ENCODE measurements around the gene B4GALT2.

Gene B4GALT2

DNA sequence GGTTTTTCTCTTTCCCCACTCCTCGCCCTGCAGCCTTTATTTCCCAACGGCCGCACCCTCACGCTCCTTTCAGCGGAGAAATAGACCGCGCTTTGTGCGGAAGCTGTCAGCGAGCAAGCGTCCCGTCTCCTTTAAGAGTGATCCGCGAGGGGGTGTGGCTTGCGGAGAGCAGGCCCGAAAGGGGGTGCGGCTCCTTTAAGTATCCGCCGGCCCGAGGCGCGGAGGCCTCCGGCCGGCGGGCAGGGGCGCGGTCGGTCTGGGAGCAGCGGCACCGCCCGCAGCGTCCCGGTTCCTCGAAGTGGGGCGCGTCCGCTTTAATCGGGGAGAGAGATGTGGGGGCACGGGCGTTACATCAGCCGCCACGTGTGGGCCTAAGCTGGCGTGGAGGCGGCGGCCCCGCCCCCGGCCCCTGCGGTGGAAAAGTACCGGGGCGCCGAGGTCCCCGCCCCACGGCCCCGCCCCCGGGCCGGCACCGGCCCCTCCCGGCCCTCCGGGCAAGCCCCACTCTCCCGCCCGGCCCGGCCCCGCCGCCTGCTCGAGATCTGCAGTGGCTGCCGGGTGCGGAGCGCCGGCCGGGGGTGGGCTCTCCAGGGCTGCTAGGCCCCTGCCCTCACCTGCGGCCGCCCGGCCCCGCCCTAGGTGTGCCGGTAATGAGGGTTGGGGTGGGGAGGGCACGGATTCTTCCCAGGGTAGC, 51.0 kb downstream of the B4GALT2 start:
- peak; percentile 80 to 89 for DNase-seq (ENCODE audit: low read depth in 2 of 2)

- peak; percentile 25 to 28 for DNase-seq (ENCODE audit: low read depth in 2 of 2)
Observed at GRCh38 chr1:44030605-44031251, 51.7 kb downstream of the B4GALT2 start.

- peak; percentile 30 for DNase-seq (ENCODE audit: low read depth in 2 of 2)
Observed at GRCh38 chr1:44031252-44032169, 52.5 kb downstream of the B4GALT2 start, which contains the start of gene SLC6A9. Gene SLC6A9, minus strand, starts transcription at chr1:44031462. Its CDS starts 7,185 bp downstream, at chr1:44024277.

GRCh38 chr1:44032170-44032790, 53.3 kb downstream of the B4GALT2 start:
- DNase-seq (ENCODE audit: low read depth in 2 of 2), result no peak

- no peak for DNase-seq (ENCODE audit: low read depth in 2 of 2)
Observed at GRCh38 chr1:44033041-44033575, 54.1 kb downstream of the B4GALT2 start.

- no peak for DNase-seq (ENCODE audit: low read depth in 2 of 2)
Observed at GRCh38 chr1:44033756-44034155, 54.7 kb downstream of the B4GALT2 start.

GRCh38 chr1:44034423-44034822, 55.4 kb downstream of the B4GALT2 start:
- no peak for DNase-seq (ENCODE audit: low read depth in 2 of 2)

DNA sequence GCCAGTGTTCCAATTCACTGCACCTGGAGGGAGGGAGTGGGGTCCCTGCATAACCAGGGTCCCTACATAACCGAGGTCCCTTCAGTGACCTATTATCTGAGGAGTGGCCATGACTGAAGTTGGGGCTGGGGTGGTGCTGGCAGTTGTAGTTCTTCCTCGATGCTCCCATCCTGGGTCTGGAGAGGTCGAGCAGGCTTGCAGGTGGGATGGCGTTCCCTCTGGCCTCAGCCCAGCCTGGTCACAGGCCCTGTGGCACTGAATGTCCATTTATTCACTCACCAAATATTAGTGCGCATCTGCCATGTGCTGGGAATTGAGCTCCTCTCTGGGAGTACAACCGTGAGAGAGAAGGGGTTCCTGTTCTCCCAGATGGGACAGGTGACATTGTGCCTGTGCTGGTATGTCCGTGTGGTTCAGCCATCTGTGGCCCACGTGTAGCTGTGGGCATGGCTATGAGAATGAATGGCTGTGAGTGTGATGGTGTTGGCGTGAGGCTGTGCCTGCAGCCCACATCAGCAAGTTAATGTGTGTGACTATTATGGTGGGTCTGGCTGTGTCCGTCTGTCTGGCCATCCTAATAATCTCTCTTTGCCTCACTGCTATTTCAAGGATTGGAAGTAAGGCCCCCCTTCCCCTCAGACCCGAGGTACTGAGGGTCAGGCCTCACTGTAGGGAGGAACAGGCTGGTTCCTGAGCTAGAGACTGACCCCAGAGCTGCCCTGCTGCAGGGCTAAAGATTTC, 56.1 kb downstream of the B4GALT2 start:
- no peak for DNase-seq (ENCODE audit: low read depth in 2 of 2)

- DNase-seq (ENCODE audit: low read depth in 2 of 2), result no peak
Observed at GRCh38 chr1:44035726-44036408, 56.9 kb downstream of the B4GALT2 start.

DNA sequence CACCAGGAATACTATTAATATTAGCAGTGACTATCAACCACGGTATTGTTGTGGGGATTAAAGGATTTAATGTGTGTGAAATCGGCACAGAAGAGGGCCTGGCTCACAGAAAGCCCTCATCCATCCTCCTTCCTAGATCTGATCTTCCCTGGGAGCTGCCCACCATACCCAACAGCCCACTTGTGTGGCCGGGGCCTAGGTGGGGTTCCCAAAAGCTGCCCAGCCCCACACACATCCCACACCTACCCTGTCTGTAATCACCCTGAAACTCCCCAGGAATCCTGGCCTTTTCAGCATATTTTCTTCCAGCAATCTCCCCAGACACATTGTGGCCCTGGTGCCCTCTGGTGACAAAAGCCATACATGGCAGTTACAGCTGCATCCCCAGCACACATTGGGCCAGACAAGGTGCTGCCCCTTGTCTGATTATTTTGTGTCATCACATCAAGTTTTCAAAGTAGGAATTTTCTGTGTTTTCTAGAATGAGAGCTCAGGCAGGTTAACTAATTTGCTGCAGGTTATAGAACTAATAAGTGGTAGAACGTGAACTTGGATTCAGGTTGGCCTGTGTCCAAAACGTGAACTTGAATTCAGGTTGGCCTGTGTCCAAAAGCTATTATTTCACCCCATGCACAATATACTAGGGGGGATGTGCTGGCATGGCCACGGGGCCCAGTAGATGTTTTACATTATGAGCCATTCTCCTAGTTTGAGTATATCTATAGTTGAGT, 57.6 kb downstream of the B4GALT2 start:
- DNase-seq (ENCODE audit: low read depth in 2 of 2), result peak; percentile 50 to 60

- no peak for DNase-seq (ENCODE audit: low read depth in 2 of 2)
Observed at GRCh38 chr1:44037154-44037553, 58.1 kb downstream of the B4GALT2 start.

- DNase-seq (ENCODE audit: low read depth in 2 of 2), result no peak
Observed at GRCh38 chr1:44038876-44039657, 60.1 kb downstream of the B4GALT2 start.

GRCh38 chr1:44040418-44040817, 61.4 kb downstream of the B4GALT2 start:
- no peak for DNase-seq (ENCODE audit: low read depth in 2 of 2)
